Neutrophil (primary cell): Measurements from ENCODE around the gene PPP2R5C.

Experiments used
- H3K27ac ChIP-seq: fragments of 200-600 bp; sonication (generic); 2 replicates; pipeline ENCODE4 v1.5.1; 2016; ENCODE audit warnings: mild to moderate bottlenecking, moderate library complexity
- H3K27me3 ChIP-seq: fragments of 200-600 bp; sonication (generic); 2 replicates; pipeline ENCODE4 v1.6.0; 2016; ENCODE audit warnings: mild to moderate bottlenecking
- H3K36me3 ChIP-seq: fragments of 200-600 bp; sonication (generic); 2 replicates; pipeline ENCODE4 v1.5.1; 2017
- H3K4me1 ChIP-seq, 2 experiments: fragments of 200-600 bp in 1 of 2; sonication (generic) in 1 of 2; 1 replicate in 1 of 2; 2 replicates in 1 of 2; pipeline versions ENCODE4 v1.5.1 to v1.6.1; 2013 to 2016; ENCODE audit warnings: low read depth in 1 of 2, low read length in 1 of 2, mild to moderate bottlenecking in 1 of 2, moderate library complexity in 1 of 2; ENCODE audit not compliant: control insufficient read depth in 1 of 2, insufficient read depth in 1 of 2
- H3K4me3 ChIP-seq, 2 experiments: fragments of 200-600 bp in 1 of 2; sonication (generic) in 1 of 2; 1 replicate in 1 of 2; 2 replicates in 1 of 2; pipeline ENCODE4 v1.5.1; 2013 to 2016; ENCODE audit warnings: low read depth in 1 of 2, low read length in 1 of 2, mild to moderate bottlenecking in 1 of 2, moderate library complexity in 1 of 2
- H3K9me3 ChIP-seq: fragments of 200-600 bp; sonication (generic); 2 replicates; pipeline ENCODE4 v1.5.1; 2016
- TF ChIP-seq, protein P1 (sequence below): fragments of 200-600 bp; sonication (generic); IDR thresholded peaks from 2 replicates; pipeline ENCODE4 v1.5.1; 2016; ENCODE audit warnings: antibody characterized with exemption

The PPP2R5C gene

DNA sequence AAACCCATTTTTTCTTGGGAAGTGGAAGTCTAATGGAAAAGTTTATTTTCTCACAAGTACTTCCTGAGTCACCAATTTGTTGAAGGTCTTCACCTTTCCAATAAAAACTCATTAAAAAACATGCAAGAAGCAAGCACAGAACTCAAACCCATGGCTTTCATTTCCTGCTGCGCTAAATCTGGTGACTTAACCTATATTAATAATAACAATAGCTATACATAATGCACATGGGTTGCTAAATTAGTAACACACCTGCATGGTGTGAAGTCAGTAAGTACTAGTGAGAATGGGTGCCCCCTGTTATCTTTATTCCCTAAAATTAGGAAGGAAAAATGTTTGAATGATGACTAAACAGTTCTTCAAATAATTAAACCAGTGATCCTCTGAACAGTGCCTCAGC lies 52.3 kb downstream of the PPP2R5C start:
- TF ChIP-seq, protein P1, sequence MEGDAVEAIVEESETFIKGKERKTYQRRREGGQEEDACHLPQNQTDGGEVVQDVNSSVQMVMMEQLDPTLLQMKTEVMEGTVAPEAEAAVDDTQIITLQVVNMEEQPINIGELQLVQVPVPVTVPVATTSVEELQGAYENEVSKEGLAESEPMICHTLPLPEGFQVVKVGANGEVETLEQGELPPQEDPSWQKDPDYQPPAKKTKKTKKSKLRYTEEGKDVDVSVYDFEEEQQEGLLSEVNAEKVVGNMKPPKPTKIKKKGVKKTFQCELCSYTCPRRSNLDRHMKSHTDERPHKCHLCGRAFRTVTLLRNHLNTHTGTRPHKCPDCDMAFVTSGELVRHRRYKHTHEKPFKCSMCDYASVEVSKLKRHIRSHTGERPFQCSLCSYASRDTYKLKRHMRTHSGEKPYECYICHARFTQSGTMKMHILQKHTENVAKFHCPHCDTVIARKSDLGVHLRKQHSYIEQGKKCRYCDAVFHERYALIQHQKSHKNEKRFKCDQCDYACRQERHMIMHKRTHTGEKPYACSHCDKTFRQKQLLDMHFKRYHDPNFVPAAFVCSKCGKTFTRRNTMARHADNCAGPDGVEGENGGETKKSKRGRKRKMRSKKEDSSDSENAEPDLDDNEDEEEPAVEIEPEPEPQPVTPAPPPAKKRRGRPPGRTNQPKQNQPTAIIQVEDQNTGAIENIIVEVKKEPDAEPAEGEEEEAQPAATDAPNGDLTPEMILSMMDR: no peak
- no peaks in the 10 kb centered on the region for H3K27me3 ChIP-seq
- H3K4me3 ChIP-seq: no peak overlapping the region
- no peaks in the 10 kb centered on the region for H3K9me3 ChIP-seq
- peaks cover 19 to 20% of the 10 kb centered on the region in 2 experiments for H3K4me1 ChIP-seq
- peak overlapping the region; percentile 36 for H3K27ac ChIP-seq
- peaks cover 12% of the 10 kb centered on the region for H3K36me3 ChIP-seq

DNA sequence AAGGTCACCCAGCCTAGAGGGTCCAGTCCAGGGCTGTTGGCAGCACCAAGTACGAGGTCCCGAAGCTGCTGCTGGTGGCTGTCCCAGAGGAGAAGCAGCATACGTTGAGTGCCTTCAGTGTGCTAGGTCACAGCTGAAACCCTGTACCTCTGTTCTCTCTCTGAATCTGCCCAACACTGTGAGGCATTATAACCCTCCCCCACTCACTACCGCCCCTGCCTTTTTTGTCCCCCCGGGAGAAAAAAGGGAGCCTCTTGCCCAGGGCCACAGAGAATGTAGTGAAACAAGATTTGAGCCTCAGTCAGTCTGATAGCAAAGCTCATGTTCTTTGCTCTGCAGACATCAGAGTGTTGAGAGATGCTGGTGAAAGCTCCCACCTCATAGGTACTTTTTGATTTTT lies 53.4 kb downstream of the PPP2R5C start:
- Histone ChIP-seq H3K4me1 (peaks cover 13 to 19% of the 10 kb centered on the region in 2 experiments), H3K9me3 (no peaks in the 10 kb centered on the region)

DNA sequence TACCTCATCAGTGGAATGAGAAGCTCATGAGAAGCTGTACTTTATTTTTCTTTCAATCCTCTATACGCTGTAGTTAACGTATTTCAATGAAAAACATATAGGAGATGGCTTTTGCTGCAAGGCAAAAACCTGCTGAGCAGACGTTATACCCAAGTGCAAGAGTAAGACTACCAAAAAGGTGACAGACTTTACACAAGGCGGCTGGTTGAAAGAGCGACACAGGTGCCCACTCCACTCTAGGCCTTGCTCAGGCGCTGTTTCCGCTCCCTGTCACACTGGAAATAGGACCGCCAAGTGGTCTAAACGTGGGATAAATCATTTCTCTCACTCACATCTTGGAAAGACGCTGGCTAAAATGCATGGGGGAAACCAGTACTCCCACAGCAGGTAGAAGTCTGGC lies 54.5 kb downstream of the PPP2R5C start:
- H3K9me3 ChIP-seq: no peaks in the 10 kb centered on the region
- H3K27me3 ChIP-seq: no peaks in the 10 kb centered on the region
- H3K4me3 ChIP-seq: no peak overlapping the region
- peaks cover 5 to 13% of the 10 kb centered on the region in 2 experiments for H3K4me1 ChIP-seq
- TF ChIP-seq, protein P1: no peak
- H3K27ac ChIP-seq: no peak overlapping the region
- H3K36me3 ChIP-seq: peaks cover 23% of the 10 kb centered on the region

More for the DNA sequence above, 53.4 kb downstream of the PPP2R5C start:
- TF ChIP-seq, protein P1: no peak
- no peaks in the 10 kb centered on the region for H3K27me3 ChIP-seq
- no peak overlapping the region for H3K4me3 ChIP-seq
- no peak overlapping the region for H3K27ac ChIP-seq
- peaks cover 17% of the 10 kb centered on the region for H3K36me3 ChIP-seq

DNA sequence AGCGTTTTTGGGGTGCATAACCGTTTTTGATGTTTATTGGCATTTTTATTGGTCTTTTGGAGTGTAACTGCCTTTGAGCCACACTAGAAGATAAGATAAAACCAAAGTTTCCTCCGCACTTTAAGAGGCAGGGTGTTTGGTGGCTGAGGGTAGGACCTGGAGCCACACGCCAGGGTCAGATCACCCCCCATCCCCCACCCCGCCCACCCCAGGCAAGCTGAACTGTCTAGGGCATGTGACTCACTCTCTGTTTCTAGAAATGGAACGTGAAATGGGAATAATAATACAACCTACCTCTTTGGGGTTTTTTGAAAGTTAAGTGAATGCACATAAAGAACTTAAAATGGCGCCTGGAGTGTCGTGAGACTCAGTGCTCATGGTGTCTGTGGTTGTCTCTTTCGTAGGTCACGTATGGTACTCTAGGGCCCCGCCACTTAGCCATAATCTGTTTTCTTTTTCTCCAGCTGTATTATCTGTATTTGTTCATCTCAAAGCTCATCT lies 56.0 kb downstream of the PPP2R5C start:
- TF ChIP-seq, protein P1: no peak
- no peaks in the 10 kb centered on the region for H3K9me3 ChIP-seq
- no peaks in the 10 kb centered on the region for H3K27me3 ChIP-seq
- no peak overlapping the region for H3K4me3 ChIP-seq
- H3K36me3 ChIP-seq: peaks cover 23% of the 10 kb centered on the region
- no peaks in the 10 kb centered on the region for H3K4me1 ChIP-seq
- peak overlapping the region; percentile 17 for H3K27ac ChIP-seq

DNA sequence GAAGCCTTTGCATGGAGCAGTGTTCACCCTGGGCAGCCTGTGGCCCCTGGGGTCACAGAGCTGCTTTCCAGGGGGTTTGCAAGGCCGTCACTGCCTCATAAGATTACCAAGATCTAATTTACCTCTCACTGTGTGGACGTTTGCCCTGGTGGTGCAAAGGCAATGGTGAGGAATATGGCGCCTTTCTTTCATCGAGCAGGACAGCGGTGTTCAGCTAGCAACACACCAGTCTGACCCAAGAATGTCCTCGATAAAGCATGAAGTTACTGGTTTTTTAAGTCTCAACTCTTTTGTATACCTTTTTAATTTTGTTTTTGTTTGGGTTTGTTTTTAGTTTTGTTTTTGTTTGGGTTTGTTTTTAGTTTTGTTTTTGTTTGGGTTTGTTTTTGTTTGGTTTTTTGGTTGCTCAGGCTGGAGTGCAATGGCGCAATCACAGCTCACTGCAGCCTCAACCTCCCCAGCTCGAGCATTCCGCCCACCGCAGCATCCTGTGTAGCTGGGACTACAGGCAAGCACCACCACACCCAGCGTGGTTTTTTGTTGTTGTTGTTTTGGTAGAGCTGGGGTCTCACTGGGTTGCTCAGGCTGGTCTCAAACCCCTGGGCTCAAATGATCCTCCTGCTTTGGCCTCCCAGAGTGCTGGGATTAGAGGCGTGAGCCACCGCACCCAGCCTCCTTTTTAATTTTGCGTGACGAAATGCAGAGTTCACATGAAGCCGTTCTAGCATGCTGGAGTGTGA lies 57.9 kb downstream of the PPP2R5C start:
- Histone ChIP-seq H3K27me3 (no peaks in the 10 kb centered on the region), H3K4me1 (peaks cover 9 to 10% of the 10 kb centered on the region in 2 experiments), H3K4me3 (no peak overlapping the region), H3K9me3 (no peaks in the 10 kb centered on the region), H3K27ac (peak overlapping the region; percentile 21), H3K36me3 (peaks cover 23% of the 10 kb centered on the region)
- TF ChIP-seq, protein P1: no peak
